NCI-H146 treated with DMSO at 0.1 percent for 48 hours (cell line): Measurements from ENCODE around the gene OXA1L.
"Not testable (repeated sequence)": the region's sequence is repeated elsewhere in the genome, so short reads cannot be mapped to it uniquely, and the experiment has no call there.

Experiments
- DNase-seq: peaks from one replicate; lab custom pipeline; 2025; ENCODE audit not compliant: unreplicated experiment; lab: John Stamatoyannopoulos, UW

The OXA1L gene

DNA sequence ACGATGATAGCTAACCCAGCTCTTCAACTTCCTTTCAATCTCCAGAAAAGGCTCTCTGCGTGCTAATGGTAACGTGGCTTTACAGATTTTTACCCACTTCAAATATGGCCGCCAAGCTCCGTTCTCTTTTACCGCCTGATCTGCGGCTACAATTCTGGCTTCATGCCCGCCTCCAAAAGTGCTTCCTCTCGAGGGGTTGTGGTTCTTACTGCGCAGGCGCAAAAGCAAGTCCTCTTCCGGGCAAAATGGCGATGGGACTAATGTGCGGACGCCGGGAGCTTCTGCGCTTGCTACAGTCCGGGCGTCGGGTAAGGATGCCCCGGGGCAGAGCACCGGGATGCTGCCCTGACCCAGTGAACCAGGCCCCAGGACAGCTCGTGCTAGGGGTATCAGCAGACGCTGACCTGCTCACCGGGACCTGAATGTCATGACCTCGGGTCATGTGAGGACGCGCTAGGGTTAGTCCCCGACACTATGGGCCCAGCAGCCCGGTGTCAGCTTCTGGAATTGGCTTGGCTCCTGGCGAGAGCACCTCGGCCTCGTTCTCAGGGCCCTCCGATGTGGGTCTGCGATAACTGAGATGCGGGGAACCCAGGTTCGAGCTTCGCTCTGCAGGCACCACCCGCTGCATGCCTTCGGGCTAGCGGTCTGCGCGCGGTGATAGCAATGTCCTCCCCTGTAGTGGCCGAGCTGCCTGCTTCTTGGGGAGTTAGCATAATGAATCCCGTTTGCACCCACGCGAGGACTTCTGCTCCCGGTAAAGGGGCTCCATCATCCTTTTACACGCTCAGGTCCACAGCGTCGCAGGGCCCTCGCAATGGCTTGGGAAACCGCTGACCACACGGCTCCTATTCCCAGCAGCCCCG, at the start of gene OXA1L:
OXA1L (plus strand) TSS at position 232 of the 866 bp plus-strand sequence; CDS start at position 246, 14 bp downstream.
- peak; percentile 95 for DNase-seq

DNA sequence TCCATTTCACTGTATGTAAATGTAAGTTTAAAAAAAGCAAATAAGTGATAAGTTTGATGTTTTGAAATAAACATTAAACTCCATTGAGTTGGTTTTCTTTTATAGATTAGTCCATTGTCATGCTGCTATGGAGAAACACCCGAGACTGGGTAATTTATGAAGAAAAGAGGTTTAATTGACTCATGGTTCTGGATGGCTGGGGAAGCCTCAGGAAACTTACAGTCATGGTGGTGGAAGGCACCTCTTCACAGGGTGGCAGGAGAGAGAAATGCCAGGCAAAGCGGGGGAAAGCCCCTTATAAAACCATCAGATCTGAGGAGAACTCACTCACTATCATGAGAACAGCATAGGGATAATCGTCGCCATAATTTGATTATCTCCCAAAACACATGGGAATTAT, 48.4 kb upstream of the OXA1L start:
- DNase-seq, result no peak

DNA sequence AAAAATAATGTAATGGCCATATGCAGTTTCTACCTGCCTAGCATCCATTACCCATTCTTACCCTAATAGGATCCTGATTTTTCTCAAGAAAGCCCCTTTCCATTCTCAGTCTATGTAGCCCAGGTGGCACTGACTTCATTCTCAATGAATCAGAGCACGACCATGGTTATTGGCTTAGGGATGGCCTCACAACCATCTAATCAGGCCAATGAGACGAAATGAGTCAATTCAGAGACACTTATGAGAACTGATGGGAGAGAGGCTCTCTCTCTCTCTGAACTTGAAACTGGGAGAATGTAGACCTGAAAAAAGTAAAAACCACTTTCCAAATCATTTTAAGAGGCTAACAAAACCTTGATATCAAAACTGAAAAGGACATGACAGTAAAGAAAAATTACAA, 45.3 kb upstream of the OXA1L start:
- no peak for DNase-seq

- DNase-seq, result no peak
These were observed 42.7 kb upstream of the OXA1L start for GRCh38 chr14:22723815-22724214.

GRCh38 chr14:22724847-22725246, 41.6 kb upstream of the OXA1L start:
- not testable (repeated sequence) for DNase-seq

GRCh38 chr14:22725374-22725773, 41.1 kb upstream of the OXA1L start:
- not testable (repeated sequence) for DNase-seq

DNA sequence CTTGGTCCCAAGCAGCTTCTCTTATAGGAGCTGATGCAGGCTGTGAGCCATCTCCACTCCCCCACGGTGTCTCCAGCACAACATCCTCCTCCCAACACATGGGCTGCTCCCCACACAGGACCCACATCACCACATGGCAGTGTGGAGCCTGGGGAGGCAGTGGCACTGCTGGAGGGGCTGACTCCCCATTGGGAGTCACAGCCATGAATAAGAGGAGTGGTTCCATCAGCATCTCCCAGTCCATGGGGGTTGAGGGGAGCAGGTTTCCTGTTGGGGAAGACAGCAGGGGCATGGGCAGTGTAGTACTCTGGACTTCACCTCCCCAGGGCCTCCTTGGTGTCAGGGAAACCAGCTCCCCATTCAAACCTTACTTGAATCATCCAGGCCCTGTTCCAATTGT, 40.5 kb upstream of the OXA1L start:
- DNase-seq, result no peak

GRCh38 chr14:22732062-22732461, 34.4 kb upstream of the OXA1L start:
- DNase-seq, result not testable (repeated sequence)

DNA sequence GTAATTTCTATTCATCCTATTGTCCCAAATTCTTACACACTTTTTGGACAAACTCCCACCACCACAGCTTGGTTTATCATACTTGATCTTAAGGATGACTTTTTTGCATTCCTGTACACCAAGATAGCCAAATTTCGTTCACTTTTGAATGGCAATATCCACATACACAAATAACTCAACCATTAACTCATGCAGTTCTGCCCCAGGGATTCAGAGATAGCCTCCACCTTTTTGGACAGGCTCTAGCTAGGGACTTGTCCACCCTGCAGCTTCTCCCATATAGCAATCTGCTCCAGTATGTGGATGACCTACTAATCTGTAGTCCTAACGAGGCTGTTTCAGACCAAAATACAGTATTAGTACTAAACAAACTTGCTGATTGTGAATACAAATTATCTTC, 32.7 kb upstream of the OXA1L start:
- DNase-seq, result no peak

DNA sequence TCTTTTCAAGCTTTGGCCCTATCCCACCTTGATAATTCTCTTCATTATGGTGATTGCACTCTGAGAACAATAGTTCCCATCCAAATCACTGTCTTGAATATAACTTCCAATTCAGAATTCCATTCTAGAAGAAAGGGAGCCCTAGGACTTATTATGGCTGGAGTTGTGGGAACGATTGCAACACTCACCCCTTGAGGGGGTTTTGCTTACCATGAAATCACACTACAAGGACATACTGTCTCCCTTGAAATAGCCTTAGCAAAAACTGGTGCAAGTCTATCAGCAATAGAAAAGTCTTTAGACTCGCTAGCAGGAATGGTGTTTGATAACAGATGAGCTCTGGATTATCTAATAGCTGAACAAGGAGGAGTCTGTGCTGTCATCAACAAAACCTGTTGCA, 31.4 kb upstream of the OXA1L start:
- DNase-seq, result no peak

GRCh38 chr14:22736384-22736783, 30.1 kb upstream of the OXA1L start:
- not testable (repeated sequence) for DNase-seq

- DNase-seq, result no peak
These were observed 29.4 kb upstream of the OXA1L start for GRCh38 chr14:22737052-22737451.

- no peak for DNase-seq
These were observed 27.1 kb upstream of the OXA1L start for GRCh38 chr14:22739423-22739822.

DNA sequence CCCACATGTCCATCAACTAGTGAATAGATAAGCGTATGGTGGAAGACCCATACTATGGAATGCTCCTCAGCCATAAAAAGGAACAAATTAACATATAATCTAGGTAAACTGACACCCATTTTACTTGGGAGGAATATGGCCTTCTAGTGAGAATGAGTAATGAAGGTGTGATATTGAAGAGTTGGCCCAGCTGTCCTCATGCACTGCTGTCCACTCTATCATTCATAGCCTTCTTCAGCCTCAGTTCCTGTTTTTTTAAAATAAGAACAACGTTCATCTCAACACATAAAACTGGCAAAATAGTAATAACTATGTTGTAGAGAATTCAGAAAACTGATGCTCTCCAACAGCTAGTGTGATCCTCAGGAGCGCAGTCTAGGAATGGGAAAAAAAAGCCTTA, 26.5 kb upstream of the OXA1L start:
- DNase-seq, result no peak

DNA sequence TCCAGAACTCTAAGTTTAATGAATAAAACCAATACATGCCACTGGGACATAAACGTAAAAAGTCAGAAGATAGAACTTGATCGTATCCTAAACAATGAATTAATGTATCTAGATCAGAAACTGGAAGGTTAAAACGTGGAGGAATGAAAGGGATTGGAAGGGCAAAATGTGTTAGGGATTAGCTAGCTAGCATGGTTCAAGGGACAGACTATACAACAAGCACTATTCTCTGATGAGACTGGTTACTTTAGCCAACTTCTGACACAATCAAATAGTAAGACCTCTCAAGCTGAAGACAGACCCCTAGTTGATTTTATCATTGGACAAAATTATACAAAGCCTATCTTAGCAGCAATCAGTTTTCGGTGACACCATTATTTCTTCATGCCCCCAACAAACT, 18.7 kb upstream of the OXA1L start:
- no peak for DNase-seq

- no peak for DNase-seq
These were observed 18.3 kb upstream of the OXA1L start for GRCh38 chr14:22748206-22748605.

DNA sequence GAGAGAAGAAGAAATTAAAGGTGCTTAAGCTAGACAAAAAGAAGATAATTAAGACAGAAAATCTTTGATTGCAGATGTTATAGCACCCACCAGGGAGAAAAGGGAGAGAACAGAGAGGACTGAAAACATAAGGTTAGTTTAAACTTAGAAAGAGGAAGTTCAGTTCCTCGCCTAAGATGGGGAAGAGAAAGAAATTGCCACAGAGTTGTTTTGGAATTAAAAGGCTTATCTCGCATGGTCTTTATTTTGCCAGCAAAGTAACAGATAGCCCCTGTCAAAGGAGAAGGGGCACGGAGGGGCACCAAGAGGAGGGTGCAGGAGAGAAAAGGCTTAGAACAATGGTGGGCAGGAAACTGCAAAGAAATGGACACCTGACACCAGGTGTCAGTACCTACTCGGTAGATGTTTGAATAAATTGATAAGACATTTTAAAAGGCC, 17.8 kb upstream of the OXA1L start:
- no peak for DNase-seq

GRCh38 chr14:22752422-22752821, 14.1 kb upstream of the OXA1L start:
- DNase-seq, result no peak

- DNase-seq, result no peak
These were observed 12.9 kb upstream of the OXA1L start for GRCh38 chr14:22753586-22753985.

DNA sequence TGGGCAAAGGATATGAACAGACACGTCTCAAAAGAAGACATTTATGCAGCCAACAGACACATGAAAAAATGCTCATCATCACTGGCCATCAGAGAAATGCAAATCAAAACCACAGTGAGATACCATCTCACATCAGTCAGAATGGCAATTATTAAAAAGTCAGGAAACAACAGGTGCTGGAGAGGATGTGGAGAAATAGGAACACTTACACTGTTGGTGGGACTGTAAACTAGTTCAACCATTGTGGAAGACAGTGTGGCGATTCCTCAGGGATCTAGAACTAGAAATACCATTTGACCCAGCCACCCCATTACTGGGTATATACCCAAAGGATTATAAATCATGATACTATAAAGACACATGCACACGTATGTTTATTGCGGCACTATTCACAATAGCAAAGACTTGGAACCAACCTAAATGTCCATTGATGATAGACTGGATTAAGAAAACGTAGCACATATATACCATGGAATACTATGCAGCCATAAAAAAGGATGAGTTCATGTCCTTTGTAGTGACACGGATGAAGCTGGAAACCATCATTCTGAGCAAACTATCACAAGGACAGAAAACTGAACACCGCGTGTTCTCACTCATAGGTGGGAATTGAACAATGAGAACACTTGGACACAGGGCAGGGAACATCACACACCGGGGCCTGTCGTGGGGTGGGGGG, 8.4 kb upstream of the OXA1L start:
- DNase-seq, result not testable (repeated sequence)

- no peak for DNase-seq
These were observed 4.8 kb upstream of the OXA1L start for GRCh38 chr14:22761734-22762133.

DNA sequence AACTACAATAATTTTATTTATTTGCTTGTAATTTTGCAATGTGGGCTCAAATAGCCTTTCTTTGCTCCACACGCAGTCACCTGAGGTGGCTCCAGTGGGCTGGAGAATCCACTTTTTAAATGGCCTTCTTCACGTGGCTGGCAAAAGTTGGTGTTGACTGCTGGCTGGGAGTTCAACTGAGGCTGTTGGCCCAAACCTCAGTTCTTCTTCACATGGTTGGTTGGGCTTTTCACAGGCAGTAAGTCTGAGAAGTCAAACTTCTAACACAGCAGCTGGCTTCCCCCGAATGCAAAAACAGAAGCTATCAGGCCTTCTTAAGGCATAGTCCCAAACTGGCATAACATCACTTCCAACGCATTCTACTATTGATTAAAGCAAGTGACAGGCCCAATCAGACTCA, 2.1 kb upstream of the OXA1L start:
- no peak for DNase-seq

GRCh38 chr14:22767323-22767589, 768 bp downstream of the OXA1L start:
- DNase-seq, result no peak
